SK-N-SH (cell line): ENCODE measurements around the gene RASGRF1. TPM values are rescaled to one million over a fixed set of nuclear protein-coding genes. Genes with fewer than 3 reads are reported as not detected.

Source experiments
- CTCF ChIA-PET: fragments of 300-600, 350-600 bp; formaldehyde crosslinking; extraction: SDS; loops from one replicate; lab custom pipeline; 2021; lab: Yijun Ruan, JAX
- POLR2A ChIA-PET: fragments of 350-600 bp; sonication (Branson Sonifier 250); formaldehyde crosslinking; extraction: SDS; loops from one replicate; lab custom pipeline; 2020; ENCODE audit warnings: antibody characterized with exemption, inconsistent platforms; lab: Yijun Ruan, JAX
- DNase-seq: peaks from one replicate; pipeline ENCODE4 v3.0.0; 2012
- H2AFZ ChIP-seq: fragments of 200-600 bp; sonication (generic); 2 replicates; pipeline ENCODE4 v1.8.1; 2016; ENCODE audit warnings: antibody characterized with exemption, mild to moderate bottlenecking, low read depth
- H3F3A ChIP-seq: fragments of 200-600 bp; sonication (generic); replicated peaks from 2 replicates; pipeline ENCODE3; 2016; ENCODE audit warnings: antibody characterized with exemption, mild to moderate bottlenecking; ENCODE audit not compliant: insufficient read depth
- H3K27ac ChIP-seq, 2 experiments: fragments of 200-500 bp in 1 of 2; fragments of 200-600 bp in 1 of 2; sonication (Bioruptor generic) in 1 of 2; sonication (generic), shearing (Covaris generic) in 1 of 2; 2 replicates each; pipeline versions ENCODE4 v1.5.1 to v1.6.1; 2014 to 2016; ENCODE audit warnings: low read depth in 2 of 2, inconsistent platforms in 1 of 2, low read length in 1 of 2, mild to moderate bottlenecking in 1 of 2, mixed read lengths in 1 of 2
- H3K27me3 ChIP-seq: fragments of 200-600 bp; sonication (generic), shearing (Covaris generic); 2 replicates; pipeline ENCODE4 v1.6.1; 2016; ENCODE audit warnings: mixed run types; ENCODE audit not compliant: insufficient read depth
- H3K36me3 ChIP-seq, 2 experiments: fragments of 200-500 bp in 1 of 2; fragments of 200-600 bp in 1 of 2; sonication (Bioruptor generic) in 1 of 2; sonication (generic) in 1 of 2; replicated peaks in 1 of 2; 2 replicates each; pipeline versions ENCODE3 to v1.5.1; 2014 to 2016; ENCODE audit warnings: low read length in 1 of 2, mild to moderate bottlenecking in 1 of 2; ENCODE audit not compliant: insufficient read depth in 2 of 2, control insufficient read depth in 1 of 2
- H3K4me1 ChIP-seq, 2 experiments: fragments of 200-500 bp in 1 of 2; fragments of 200-600 bp in 1 of 2; sonication (Bioruptor generic) in 1 of 2; sonication (generic), shearing (Covaris generic) in 1 of 2; 2 replicates each; pipeline versions ENCODE4 v1.5.1 to v1.6.1; 2014 to 2016; ENCODE audit warnings: low read depth in 1 of 2, low read length in 1 of 2, mixed run types in 1 of 2; ENCODE audit not compliant: insufficient read depth in 2 of 2, control insufficient read depth in 1 of 2
- H3K4me2 ChIP-seq: fragments of 200-600 bp; sonication (generic), shearing (Covaris generic); 2 replicates; pipeline ENCODE4 v1.6.1; 2017; ENCODE audit warnings: mixed run types
- H3K4me3 ChIP-seq, 2 experiments: fragments of 200-500 bp in 1 of 2; fragments of 200-600 bp in 1 of 2; sonication (Bioruptor generic) in 1 of 2; sonication (generic), shearing (Covaris generic) in 1 of 2; 2 replicates each; pipeline versions ENCODE4 v1.5.1 to v1.8.1; 2014 to 2016; ENCODE audit warnings: low read depth in 2 of 2, inconsistent platforms in 1 of 2, low read length in 1 of 2, mild to moderate bottlenecking in 1 of 2, mixed read lengths in 1 of 2, moderate library complexity in 1 of 2
- H3K79me2 ChIP-seq: fragments of 200-600 bp; sonication (generic); 2 replicates; pipeline ENCODE4 v1.8.1; 2017; ENCODE audit warnings: mild to moderate bottlenecking; ENCODE audit not compliant: insufficient read depth
- H3K9ac ChIP-seq: fragments of 200-600 bp; sonication (generic); 2 replicates; pipeline ENCODE4 v1.6.1; 2017; ENCODE audit warnings: mixed run types
- H3K9me2 ChIP-seq: fragments of 200-600 bp; sonication (generic); 2 replicates; pipeline ENCODE4 v1.6.1; 2017; ENCODE audit warnings: mixed run types
- H3K9me3 ChIP-seq: fragments of 200-600 bp; sonication (generic); 2 replicates; pipeline ENCODE4 v1.6.1; 2017; ENCODE audit warnings: mixed run types, mild to moderate bottlenecking, moderate library complexity
- H4K20me1 ChIP-seq: fragments of 200-600 bp; sonication (generic); 2 replicates; pipeline ENCODE4 v1.6.1; 2017; ENCODE audit warnings: mild to moderate bottlenecking, mixed run types; ENCODE audit not compliant: insufficient read depth
- EP300 ChIP-seq, 2 experiments: IDR thresholded peaks; 2 replicates each; pipeline versions ENCODE4 v1.4.0 to v1.6.1; 2012; ENCODE audit warnings: borderline replicate concordance in 1 of 2, low read depth in 1 of 2, low read length in 1 of 2
- GATA2 ChIP-seq: sonication (generic); formaldehyde crosslinking; IDR thresholded peaks from 2 replicates; pipeline ENCODE4 v1.5.0; 2020; ENCODE audit warnings: mild to moderate bottlenecking, missing genetic modification reagents
- MEF2A ChIP-seq: IDR thresholded peaks from 2 replicates; pipeline ENCODE4 v1.4.0; 2012; ENCODE audit warnings: low read depth, borderline replicate concordance
- NFIC ChIP-seq: IDR thresholded peaks from 2 replicates; pipeline ENCODE4 v1.4.0; 2012; ENCODE audit warnings: borderline replicate concordance
- RCOR1 ChIP-seq: fragments of 150-350 bp; IDR thresholded peaks from 2 replicates; pipeline ENCODE4 v1.6.1; 2017; ENCODE audit warnings: antibody characterized with exemption, low read length
- RXRA ChIP-seq: IDR thresholded peaks from 2 replicates; pipeline ENCODE4 v1.4.0; 2012; ENCODE audit warnings: low read depth, mild to moderate bottlenecking, borderline replicate concordance
- TCF12 ChIP-seq: IDR thresholded peaks from 2 replicates; pipeline ENCODE4 v1.4.0; 2012
- TEAD4 ChIP-seq: IDR thresholded peaks from 2 replicates; pipeline ENCODE4 v1.4.0; 2012; ENCODE audit warnings: mild to moderate bottlenecking, borderline replicate concordance; ENCODE audit not compliant: insufficient read depth
- YY1 ChIP-seq: IDR thresholded peaks from 2 replicates; pipeline ENCODE4 v1.4.0; 2012; ENCODE audit warnings: low read depth, mild to moderate bottlenecking
- WGBS: methylation state at CpG from one replicate; pipeline ENCODE4 v1.1.6; 2017; ENCODE audit warnings: low lambda C conversion rate; 5-methylcytosine and 5-hydroxymethylcytosine counted together
- polyA plus RNA-seq, 3 experiments: library from polyadenylated mRNA; depleted of rRNA; stranded (reverse); fragments of >200 nt; gene quantifications; 2 replicates each; pipeline ENCODE4 v1.2.3, GENCODE V29; 2012
- TF ChIP-seq, protein P1 (sequence below): fragments of 150-350 bp; IDR thresholded peaks from 2 replicates; pipeline ENCODE4 v1.6.1; 2017; ENCODE audit warnings: antibody characterized with exemption, low read length, low read depth, borderline replicate concordance
- TF ChIP-seq, protein P2 (sequence below): IDR thresholded peaks from 2 replicates; pipeline ENCODE4 v1.4.0; 2012; ENCODE audit warnings: low read depth
- TF ChIP-seq, protein P3 (sequence below): IDR thresholded peaks from 2 replicates; pipeline ENCODE4 v1.6.1; 2012; ENCODE audit warnings: mild to moderate bottlenecking, low read depth, low read length, moderate library complexity
- TF ChIP-seq, protein P4 (sequence below): IDR thresholded peaks from 2 replicates; pipeline ENCODE4; 2012
- TF ChIP-seq, protein P5 (sequence below): fragments of 200-600 bp; sonication (generic); IDR thresholded peaks from 2 replicates; pipeline ENCODE4 v1.6.1; 2017; ENCODE audit warnings: antibody characterized with exemption, mild to moderate bottlenecking, moderate library complexity

The RASGRF1 gene
- polyA plus RNA-seq, 1 of the 3 experiments (the other 2 are of a cell fraction): 0.10 TPM

DNA sequence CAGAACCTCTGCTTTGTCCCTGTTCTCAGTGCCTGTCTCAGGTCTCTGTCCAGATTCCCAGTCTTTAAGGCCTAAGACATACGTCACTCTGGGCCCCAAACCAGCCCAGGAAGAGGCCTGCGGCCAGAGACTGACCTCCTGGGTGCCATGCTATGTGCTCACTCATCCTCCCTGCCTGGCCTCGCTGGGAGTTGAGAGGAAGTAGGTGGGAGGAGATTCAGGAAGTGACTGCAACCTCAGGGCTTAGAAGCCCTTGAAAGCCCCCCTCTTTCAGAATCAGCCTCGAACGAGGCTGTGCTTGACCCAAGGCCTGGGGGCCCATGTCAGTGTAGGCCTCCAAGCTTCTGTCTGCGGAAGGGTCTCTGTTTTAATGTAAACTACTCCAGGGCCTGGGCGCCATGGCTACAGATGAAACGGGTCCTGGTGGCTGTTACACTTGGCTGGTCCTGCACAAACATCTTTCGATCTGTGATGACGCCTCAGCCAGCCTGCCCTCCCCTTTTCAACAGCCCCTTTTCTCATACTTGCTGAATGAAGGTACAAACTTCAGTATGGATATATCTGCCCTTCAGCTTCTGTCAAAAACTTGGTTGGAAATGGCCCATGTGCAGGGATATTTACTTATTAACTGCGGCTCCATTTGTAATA lies 11.7 kb downstream of the RASGRF1 start:
- Histone ChIP-seq H3F3A (no peaks in the 10 kb centered on the region), H3K27ac (no peak overlapping the region), H3K79me2 (no peaks in the 10 kb centered on the region), H3K36me3 (no peaks in the 10 kb centered on the region), H2AFZ (no peak overlapping the region), H3K4me2 (no peak overlapping the region), H3K9me2 (no peaks in the 10 kb centered on the region), H3K9me3 (no peaks in the 10 kb centered on the region), H4K20me1 (no peaks in the 10 kb centered on the region), H3K4me3 (no peak overlapping the region), H3K9ac (no peak overlapping the region), H3K4me1 (no peaks in the 10 kb centered on the region), H3K27me3 (no peaks in the 10 kb centered on the region)
- WGBS: 46% methylated on average over 11 of the region's 11 CpGs
- DNase-seq: no peak
- no peak for TF ChIP-seq GATA2 (CRISPR knock-in tag)
- no peak for TF ChIP-seq NFIC
- TF ChIP-seq TCF12: no peak
- TF ChIP-seq EP300 (IDR thresholded peaks at IDR 0.05; ENCODE audit: borderline replicate concordance in 1 of 2, low read depth in 1 of 2, low read length in 1 of 2): no peak
- no peak for TF ChIP-seq RXRA
- TF ChIP-seq, protein P1, sequence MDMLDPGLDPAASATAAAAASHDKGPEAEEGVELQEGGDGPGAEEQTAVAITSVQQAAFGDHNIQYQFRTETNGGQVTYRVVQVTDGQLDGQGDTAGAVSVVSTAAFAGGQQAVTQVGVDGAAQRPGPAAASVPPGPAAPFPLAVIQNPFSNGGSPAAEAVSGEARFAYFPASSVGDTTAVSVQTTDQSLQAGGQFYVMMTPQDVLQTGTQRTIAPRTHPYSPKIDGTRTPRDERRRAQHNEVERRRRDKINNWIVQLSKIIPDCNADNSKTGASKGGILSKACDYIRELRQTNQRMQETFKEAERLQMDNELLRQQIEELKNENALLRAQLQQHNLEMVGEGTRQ: no peak
- no peak for TF ChIP-seq TEAD4
- TF ChIP-seq, protein P2, sequence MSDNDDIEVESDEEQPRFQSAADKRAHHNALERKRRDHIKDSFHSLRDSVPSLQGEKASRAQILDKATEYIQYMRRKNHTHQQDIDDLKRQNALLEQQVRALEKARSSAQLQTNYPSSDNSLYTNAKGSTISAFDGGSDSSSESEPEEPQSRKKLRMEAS: no peak
- TF ChIP-seq, protein P3, sequence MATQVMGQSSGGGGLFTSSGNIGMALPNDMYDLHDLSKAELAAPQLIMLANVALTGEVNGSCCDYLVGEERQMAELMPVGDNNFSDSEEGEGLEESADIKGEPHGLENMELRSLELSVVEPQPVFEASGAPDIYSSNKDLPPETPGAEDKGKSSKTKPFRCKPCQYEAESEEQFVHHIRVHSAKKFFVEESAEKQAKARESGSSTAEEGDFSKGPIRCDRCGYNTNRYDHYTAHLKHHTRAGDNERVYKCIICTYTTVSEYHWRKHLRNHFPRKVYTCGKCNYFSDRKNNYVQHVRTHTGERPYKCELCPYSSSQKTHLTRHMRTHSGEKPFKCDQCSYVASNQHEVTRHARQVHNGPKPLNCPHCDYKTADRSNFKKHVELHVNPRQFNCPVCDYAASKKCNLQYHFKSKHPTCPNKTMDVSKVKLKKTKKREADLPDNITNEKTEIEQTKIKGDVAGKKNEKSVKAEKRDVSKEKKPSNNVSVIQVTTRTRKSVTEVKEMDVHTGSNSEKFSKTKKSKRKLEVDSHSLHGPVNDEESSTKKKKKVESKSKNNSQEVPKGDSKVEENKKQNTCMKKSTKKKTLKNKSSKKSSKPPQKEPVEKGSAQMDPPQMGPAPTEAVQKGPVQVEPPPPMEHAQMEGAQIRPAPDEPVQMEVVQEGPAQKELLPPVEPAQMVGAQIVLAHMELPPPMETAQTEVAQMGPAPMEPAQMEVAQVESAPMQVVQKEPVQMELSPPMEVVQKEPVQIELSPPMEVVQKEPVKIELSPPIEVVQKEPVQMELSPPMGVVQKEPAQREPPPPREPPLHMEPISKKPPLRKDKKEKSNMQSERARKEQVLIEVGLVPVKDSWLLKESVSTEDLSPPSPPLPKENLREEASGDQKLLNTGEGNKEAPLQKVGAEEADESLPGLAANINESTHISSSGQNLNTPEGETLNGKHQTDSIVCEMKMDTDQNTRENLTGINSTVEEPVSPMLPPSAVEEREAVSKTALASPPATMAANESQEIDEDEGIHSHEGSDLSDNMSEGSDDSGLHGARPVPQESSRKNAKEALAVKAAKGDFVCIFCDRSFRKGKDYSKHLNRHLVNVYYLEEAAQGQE: no peak
- CTCF ChIA-PET: interaction anchor here (1.9 kb wide), 1 partner anchor 106 kb away, joined by 4 read pairs; no protein-coding TSS in a partner anchor
- POLR2A ChIA-PET: no interaction called here

DNA sequence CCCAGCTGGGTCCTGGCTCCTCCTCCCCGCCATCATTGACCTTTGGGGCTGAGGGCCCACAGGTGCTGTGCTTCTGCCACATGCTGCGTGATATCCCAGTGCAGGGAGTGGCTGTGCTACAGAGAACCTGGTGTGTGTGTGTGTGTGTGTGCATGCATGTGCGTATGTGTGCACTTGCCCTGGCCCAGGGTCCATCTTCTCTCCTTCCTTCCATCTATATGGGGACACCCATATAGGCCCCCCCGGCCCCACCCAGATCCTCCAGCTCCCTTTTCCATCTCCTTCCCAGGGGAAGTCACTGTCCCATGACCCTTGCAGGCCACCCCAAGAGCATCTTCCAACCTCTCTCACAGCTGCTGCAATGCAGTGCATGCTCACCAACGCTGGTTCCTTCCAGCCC lies 12.6 kb downstream of the RASGRF1 start:
- H3F3A ChIP-seq: no peaks in the 10 kb centered on the region
- H3K4me2 ChIP-seq: no peak overlapping the region
- no peak overlapping the region for H3K27ac ChIP-seq
- H3K4me3 ChIP-seq: no peak overlapping the region
- ChIA-PET POLR2A (no interaction called here), CTCF (interaction anchor here (1.4 kb wide), 1 partner anchor 13 kb away, joined by 3 read pairs; no protein-coding TSS in a partner anchor)
- DNase-seq: no peak
- WGBS: 30% methylated on average over 3 of the region's 5 CpGs
- no peaks in the 10 kb centered on the region for H3K4me1 ChIP-seq
- no peak overlapping the region for H2AFZ ChIP-seq
- H3K27me3 ChIP-seq: no peaks in the 10 kb centered on the region
- no peaks in the 10 kb centered on the region for H3K36me3 ChIP-seq
- H3K9ac ChIP-seq: no peak overlapping the region
- no peaks in the 10 kb centered on the region for H3K9me3 ChIP-seq
- no peaks in the 10 kb centered on the region for H3K9me2 ChIP-seq
- H3K79me2 ChIP-seq: no peaks in the 10 kb centered on the region
- H4K20me1 ChIP-seq: no peaks in the 10 kb centered on the region
- TF ChIP-seq RCOR1: no peak
- TF ChIP-seq, protein P4, sequence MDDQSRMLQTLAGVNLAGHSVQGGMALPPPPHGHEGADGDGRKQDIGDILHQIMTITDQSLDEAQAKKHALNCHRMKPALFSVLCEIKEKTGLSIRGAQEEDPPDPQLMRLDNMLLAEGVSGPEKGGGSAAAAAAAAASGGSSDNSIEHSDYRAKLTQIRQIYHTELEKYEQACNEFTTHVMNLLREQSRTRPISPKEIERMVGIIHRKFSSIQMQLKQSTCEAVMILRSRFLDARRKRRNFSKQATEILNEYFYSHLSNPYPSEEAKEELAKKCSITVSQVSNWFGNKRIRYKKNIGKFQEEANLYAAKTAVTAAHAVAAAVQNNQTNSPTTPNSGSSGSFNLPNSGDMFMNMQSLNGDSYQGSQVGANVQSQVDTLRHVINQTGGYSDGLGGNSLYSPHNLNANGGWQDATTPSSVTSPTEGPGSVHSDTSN: no peak
- no peak for TF ChIP-seq MEF2A
- TF ChIP-seq, protein P2: no peak
- TF ChIP-seq, protein P1: no peak
- TF ChIP-seq, protein P5, sequence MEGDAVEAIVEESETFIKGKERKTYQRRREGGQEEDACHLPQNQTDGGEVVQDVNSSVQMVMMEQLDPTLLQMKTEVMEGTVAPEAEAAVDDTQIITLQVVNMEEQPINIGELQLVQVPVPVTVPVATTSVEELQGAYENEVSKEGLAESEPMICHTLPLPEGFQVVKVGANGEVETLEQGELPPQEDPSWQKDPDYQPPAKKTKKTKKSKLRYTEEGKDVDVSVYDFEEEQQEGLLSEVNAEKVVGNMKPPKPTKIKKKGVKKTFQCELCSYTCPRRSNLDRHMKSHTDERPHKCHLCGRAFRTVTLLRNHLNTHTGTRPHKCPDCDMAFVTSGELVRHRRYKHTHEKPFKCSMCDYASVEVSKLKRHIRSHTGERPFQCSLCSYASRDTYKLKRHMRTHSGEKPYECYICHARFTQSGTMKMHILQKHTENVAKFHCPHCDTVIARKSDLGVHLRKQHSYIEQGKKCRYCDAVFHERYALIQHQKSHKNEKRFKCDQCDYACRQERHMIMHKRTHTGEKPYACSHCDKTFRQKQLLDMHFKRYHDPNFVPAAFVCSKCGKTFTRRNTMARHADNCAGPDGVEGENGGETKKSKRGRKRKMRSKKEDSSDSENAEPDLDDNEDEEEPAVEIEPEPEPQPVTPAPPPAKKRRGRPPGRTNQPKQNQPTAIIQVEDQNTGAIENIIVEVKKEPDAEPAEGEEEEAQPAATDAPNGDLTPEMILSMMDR: no peak
- TF ChIP-seq YY1: no peak
- no peak for TF ChIP-seq GATA2 (CRISPR knock-in tag)
- no peak for TF ChIP-seq TCF12
- no peak for TF ChIP-seq TEAD4
